ENCODE results near the gene RAP1GDS1. TPM values are rescaled to one million over a fixed set of nuclear protein-coding genes. Genes with fewer than 3 reads are reported as not detected.

RAP1GDS1 gene
- polyA plus RNA-seq, 1 of the 3 experiments (the other 2 are of a cell fraction), result 25.6 TPM

- no peaks in the 10 kb centered on the region for H3K9me2 ChIP-seq
- H3K9me3 ChIP-seq, result no peaks in the 10 kb centered on the region
- no peak overlapping the region for H3K4me2 ChIP-seq
- peaks cover 0 to 14% of the 10 kb centered on the region in 2 experiments for H3K36me3 ChIP-seq (replicated peaks in 1 of 2; ENCODE audit: control insufficient read depth in 1 of 2, insufficient read depth in 2 of 2, low read length in 1 of 2)
- WGBS (ENCODE audit: low lambda C conversion rate), result 93% methylated on average over 7 of the region's 7 CpGs
- H3K27ac ChIP-seq (ENCODE audit: low read depth in 2 of 2, low read length in 1 of 2), result no peak overlapping the region
- ChIA-PET CTCF (interaction anchor here (3.2 kb wide), 1 partner anchor 18 kb away, joined by 10 read pairs; no protein-coding TSS in a partner anchor), POLR2A (no interaction called here)
- no peak overlapping the region for H3K4me3 ChIP-seq (ENCODE audit: low read depth in 2 of 2, low read length in 1 of 2)
- no peak overlapping the region for H3K9ac ChIP-seq
- H2AFZ ChIP-seq (ENCODE audit: low read depth), result no peak overlapping the region
- TF ChIP-seq GATA2 (CRISPR knock-in tag; IDR thresholded peaks at IDR 0.05) (no peak), NRF1 (IDR thresholded peaks at IDR 0.05; ENCODE audit: low read depth, low read length) (no peak), RAD21 (IDR thresholded peaks at IDR 0.05; ENCODE audit: low read length) (no peak), IRF3 (IDR thresholded peaks at IDR 0.05; ENCODE audit: low read depth, low read length) (no peak), FOXJ3 (CRISPR knock-in tag; IDR thresholded peaks at IDR 0.05) (no peak), MEF2A (IDR thresholded peaks at IDR 0.05; ENCODE audit: borderline replicate concordance, low read depth) (no peak), TCF12 (IDR thresholded peaks at IDR 0.05) (no peak), TAF1 (IDR thresholded peaks at IDR 0.05; ENCODE audit: borderline replicate concordance, low read depth, low read length) (no peak), YY1 (IDR thresholded peaks at IDR 0.05; ENCODE audit: low read depth) (no peak), PBX3 (IDR thresholded peaks at IDR 0.05) (no peak), ELF1 (IDR thresholded peaks at IDR 0.05) (no peak), GABPA (IDR thresholded peaks at IDR 0.05; ENCODE audit: low read depth) (no peak), FOSL2 (IDR thresholded peaks at IDR 0.05; ENCODE audit: borderline replicate concordance, low read depth) (no peak), NFIC (IDR thresholded peaks at IDR 0.05; ENCODE audit: borderline replicate concordance) (no peak), REST (IDR thresholded peaks at IDR 0.05; ENCODE audit: low read depth, low read length) (no peak), RFX5 (IDR thresholded peaks at IDR 0.05; ENCODE audit: low read length) (no peak), MAX (IDR thresholded peaks at IDR 0.05; ENCODE audit: low read depth) (no peak)
- H3K27me3 ChIP-seq (ENCODE audit: insufficient read depth), result no peaks in the 10 kb centered on the region
- H3K79me2 ChIP-seq (ENCODE audit: insufficient read depth), result peaks cover 48% of the 10 kb centered on the region
- H3K4me1 ChIP-seq (ENCODE audit: control insufficient read depth in 1 of 2, insufficient read depth in 2 of 2, low read depth in 1 of 2, low read length in 1 of 2), result peaks cover 5 to 26% of the 10 kb centered on the region in 2 experiments
- H3F3A ChIP-seq (replicated peaks; ENCODE audit: insufficient read depth), result peaks cover 10% of the 10 kb centered on the region
- no peak for DNase-seq
- no peaks in the 10 kb centered on the region for H4K20me1 ChIP-seq (ENCODE audit: insufficient read depth)
Observed at GRCh38 chr4:98485816-98486345, 224.7 kb downstream of the RAP1GDS1 start.
